Neuronal stem cell (in vitro differentiated cells): Measurements from ENCODE around the gene CYB5A.

Experiments used
- DNase-seq: peaks from one replicate; pipeline ENCODE4 v3.0.0-alpha.2; 2013; ENCODE audit warnings: low spot score
- H2AFZ ChIP-seq: one replicate; pipeline ENCODE4 v1.6.1; 2013; ENCODE audit warnings: mild to moderate bottlenecking, low read length, inconsistent platforms
- H2AK5ac ChIP-seq: 2 replicates; pipeline ENCODE4 v1.6.1; 2013; ENCODE audit warnings: low read depth, mild to moderate bottlenecking, inconsistent platforms, low read length, moderate library complexity, mixed read lengths
- H2BK120ac ChIP-seq: 2 replicates; pipeline ENCODE4 v1.6.1; 2013; ENCODE audit warnings: low read depth, mild to moderate bottlenecking, inconsistent platforms, low read length, moderate library complexity, mixed read lengths
- H2BK12ac ChIP-seq: one replicate; pipeline ENCODE4 v1.6.1; 2013; ENCODE audit warnings: low read length, inconsistent platforms
- H2BK15ac ChIP-seq: 2 replicates; pipeline ENCODE4 v1.6.1; 2013; ENCODE audit warnings: mild to moderate bottlenecking, low read length, inconsistent platforms, mixed read lengths
- H2BK5ac ChIP-seq: one replicate; pipeline ENCODE4 v1.6.1; 2013; ENCODE audit warnings: inconsistent platforms, mild to moderate bottlenecking, low read length, moderate library complexity
- H3K14ac ChIP-seq: one replicate; pipeline ENCODE4 v1.6.1; 2013; ENCODE audit warnings: low read length, inconsistent platforms
- H3K18ac ChIP-seq: 2 replicates; pipeline ENCODE4 v1.6.1; 2013; ENCODE audit warnings: low read length, inconsistent platforms
- H3K23ac ChIP-seq: 2 replicates; pipeline ENCODE4 v1.6.1; 2013; ENCODE audit warnings: low read depth, mild to moderate bottlenecking, mixed read lengths, low read length, inconsistent platforms; ENCODE audit not compliant: poor library complexity
- H3K27ac ChIP-seq: replicated peaks from 3 replicates; pipeline ENCODE4 v1.5.1; 2013; ENCODE audit warnings: low read length, inconsistent platforms
- H3K27me3 ChIP-seq, 3 experiments: 2 replicates each; pipeline ENCODE4 v1.6.1; 2013; ENCODE audit warnings: low read length in 3 of 3, mild to moderate bottlenecking in 2 of 3, inconsistent platforms in 1 of 3, low read depth in 1 of 3, mixed read lengths in 1 of 3, moderate library complexity in 1 of 3; ENCODE audit not compliant: control insufficient read depth in 3 of 3, insufficient read depth in 3 of 3
- H3K36me3 ChIP-seq, 2 donors: replicated peaks in 1 of 2; 2 replicates each; pipeline ENCODE4 v1.6.1; 2013; ENCODE audit warnings: low read length in 2 of 2; ENCODE audit not compliant: control insufficient read depth in 2 of 2, insufficient read depth in 2 of 2
- H3K4ac ChIP-seq: 2 replicates; pipeline ENCODE4 v1.6.1; 2013; ENCODE audit warnings: inconsistent platforms, mild to moderate bottlenecking, low read length, moderate library complexity
- H3K4me1 ChIP-seq, 2 donors: 1 replicate in 1 of 2; 2 replicates in 1 of 2; pipeline ENCODE4 v1.6.1; 2013; ENCODE audit warnings: low read length in 2 of 2, low read depth in 1 of 2; ENCODE audit not compliant: control insufficient read depth in 2 of 2, insufficient read depth in 1 of 2
- H3K4me2 ChIP-seq: one replicate; pipeline ENCODE4 v1.6.1; 2013; ENCODE audit warnings: mild to moderate bottlenecking, low read length, inconsistent platforms; ENCODE audit not compliant: insufficient read depth, poor library complexity, severe bottlenecking
- H3K4me3 ChIP-seq, 2 donors: 2 replicates each; pipeline ENCODE4 v1.5.1; 2013; ENCODE audit warnings: low read length in 2 of 2, mild to moderate bottlenecking in 2 of 2, inconsistent platforms in 1 of 2, moderate library complexity in 1 of 2
- H3K79me1 ChIP-seq: one replicate; pipeline ENCODE4 v1.6.1; 2013; ENCODE audit warnings: low read depth, mild to moderate bottlenecking, inconsistent platforms, low read length, moderate library complexity
- H3K9ac ChIP-seq: one replicate; pipeline ENCODE4 v1.6.1; 2013; ENCODE audit warnings: mild to moderate bottlenecking, low read depth, low read length, inconsistent platforms; ENCODE audit not compliant: poor library complexity
- H3K9me3 ChIP-seq, 2 donors: replicated peaks in 1 of 2; 2 replicates each; pipeline versions ENCODE3 to v1.6.1; 2013; ENCODE audit warnings: low read length in 2 of 2, mild to moderate bottlenecking in 2 of 2, inconsistent platforms in 1 of 2, low read depth in 1 of 2, mixed read lengths in 1 of 2, moderate library complexity in 1 of 2; ENCODE audit not compliant: control insufficient read depth in 2 of 2, insufficient read depth in 1 of 2
- H4K8ac ChIP-seq: one replicate; pipeline ENCODE4 v1.6.1; 2013; ENCODE audit warnings: low read depth, mild to moderate bottlenecking, inconsistent platforms, low read length, moderate library complexity
- H4K91ac ChIP-seq: one replicate; pipeline ENCODE4 v1.6.1; 2013; ENCODE audit warnings: low read length, low read depth, mild to moderate bottlenecking, inconsistent platforms; ENCODE audit not compliant: poor library complexity
- WGBS, 2 donors: extraction: QIAGEN DNeasy Blood & Tissue Kit; methylation state at CpG; one replicate each; pipeline ENCODE4 v1.1.7; 2013; ENCODE audit warnings: missing lambda C conversion rate in 2 of 2, mixed read lengths in 1 of 2; ENCODE audit not compliant: insufficient read length in 2 of 2, insufficient replicate concordance in 1 of 2; ENCODE audit errors: extremely low coverage in 2 of 2; 5-methylcytosine and 5-hydroxymethylcytosine counted together

The CYB5A gene

DNA sequence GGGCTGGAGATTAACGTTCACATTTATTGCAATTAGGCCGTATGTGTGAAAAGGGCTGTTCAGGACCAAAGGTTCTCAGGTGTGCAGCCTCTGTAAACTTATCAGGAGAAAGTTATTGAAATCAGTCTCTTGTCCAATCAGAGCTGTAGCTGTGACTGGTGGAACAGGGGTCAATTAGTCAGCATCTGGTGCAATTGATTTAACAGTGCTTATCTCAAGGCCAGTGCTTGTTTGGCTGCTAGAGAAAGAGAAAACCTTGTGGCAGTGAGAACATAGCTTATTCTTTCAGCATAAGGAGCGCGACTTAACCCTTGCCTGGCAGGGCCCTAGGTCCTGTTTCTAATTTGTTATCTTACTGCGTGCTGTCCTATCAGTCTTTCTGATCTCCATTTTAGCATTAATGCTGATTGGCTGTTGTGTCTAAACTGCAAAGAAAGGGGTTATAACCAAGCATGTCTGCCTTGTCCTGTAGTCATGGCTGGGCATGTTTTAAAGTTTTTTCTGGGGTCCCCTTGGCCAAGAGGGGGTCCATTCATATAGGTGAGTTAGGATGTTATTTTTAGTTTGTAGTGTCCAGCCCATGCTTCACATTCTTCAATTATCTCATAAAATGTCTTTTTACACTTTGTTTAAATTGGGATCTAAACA is 66.4 kb downstream of the CYB5A start:
- Histone ChIP-seq H2AK5ac (no peak overlapping the region), H3K4me1 (no peaks in the 10 kb centered on the region), H3K36me3 (no peaks in the 10 kb centered on the region), H2BK5ac (no peak overlapping the region), H2BK120ac (no peak overlapping the region), H2BK12ac (no peak overlapping the region), H3K9ac (no peak overlapping the region), H3K23ac (no peak overlapping the region), H3K27ac (no peak overlapping the region), H3K9me3 (no peaks in the 10 kb centered on the region), H2BK15ac (no peak overlapping the region), H4K91ac (no peak overlapping the region), H3K14ac (no peak overlapping the region), H3K18ac (no peak overlapping the region), H3K79me1 (no peaks in the 10 kb centered on the region), H3K27me3 (no peaks in the 10 kb centered on the region), H3K4ac (no peak overlapping the region), H2AFZ (no peak overlapping the region), H3K4me2 (no peak overlapping the region), H3K4me3 (no peak overlapping the region), H4K8ac (no peak overlapping the region)
- DNase-seq, result no peak
- no CpG with 5 or more reads among the region's 5 CpGs for WGBS, 2 donors

DNA sequence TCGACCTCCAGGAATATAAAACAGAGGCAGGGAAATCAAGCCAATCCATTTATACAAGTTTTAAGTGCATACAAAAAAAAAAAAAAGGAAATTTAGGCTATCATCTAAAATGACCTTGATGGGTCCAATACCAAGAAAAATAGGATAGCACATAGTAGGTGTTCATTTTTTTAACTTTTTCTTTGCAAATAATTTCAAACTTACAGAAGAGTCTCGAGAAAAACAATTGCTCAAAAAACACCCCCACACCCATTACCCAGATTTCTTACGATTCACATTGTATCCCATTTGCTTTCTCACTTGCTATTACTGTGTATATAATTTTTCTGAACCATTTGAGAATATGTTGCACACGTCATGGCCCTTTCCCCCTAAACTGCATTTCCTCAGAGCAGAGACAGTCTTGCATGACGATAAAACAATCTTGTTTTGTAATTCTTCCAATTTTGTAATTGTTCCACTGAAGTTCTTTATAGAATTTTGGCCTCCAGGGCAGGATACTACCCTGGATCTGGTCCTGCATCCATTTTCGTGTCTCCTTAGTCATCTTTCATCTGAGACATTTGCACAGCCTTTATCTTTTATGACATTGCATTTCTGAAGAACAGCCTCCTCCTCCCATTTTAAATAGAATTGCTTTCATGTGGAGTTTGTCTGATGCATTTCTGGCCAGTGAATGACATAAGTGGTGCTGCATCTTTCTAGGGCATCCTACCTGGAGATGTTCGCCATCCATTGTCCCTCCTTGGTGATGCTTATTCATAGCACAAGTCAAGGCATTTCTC is 68.9 kb downstream of the CYB5A start:
- DNase-seq, result no peak

GRCh38 chr18:74221081-74221480 is 70.7 kb downstream of the CYB5A start:
- no CpG with 5 or more reads among the region's 9 CpGs for WGBS, 2 donors
- H2BK12ac ChIP-seq, result no peak overlapping the region
- no peaks in the 10 kb centered on the region for H3K4me1 ChIP-seq
- H2BK120ac ChIP-seq, result no peak overlapping the region
- no peak overlapping the region for H2BK15ac ChIP-seq
- H3K9me3 ChIP-seq, result no peaks in the 10 kb centered on the region
- H3K14ac ChIP-seq, result no peak overlapping the region
- H2BK5ac ChIP-seq, result no peak overlapping the region
- H4K91ac ChIP-seq, result no peak overlapping the region
- H4K8ac ChIP-seq, result no peak overlapping the region
- H3K23ac ChIP-seq, result no peak overlapping the region
- no peak overlapping the region for H3K4me3 ChIP-seq
- H2AK5ac ChIP-seq, result no peak overlapping the region
- H3K4me2 ChIP-seq, result no peak overlapping the region
- no peak overlapping the region for H3K9ac ChIP-seq
- no peaks in the 10 kb centered on the region for H3K27me3 ChIP-seq
- no peak for DNase-seq
- H3K79me1 ChIP-seq, result no peaks in the 10 kb centered on the region
- H3K4ac ChIP-seq, result no peak overlapping the region
- H2AFZ ChIP-seq, result no peak overlapping the region
- no peaks in the 10 kb centered on the region for H3K36me3 ChIP-seq
- no peak overlapping the region for H3K27ac ChIP-seq
- no peak overlapping the region for H3K18ac ChIP-seq

More for the DNA sequence above, 68.9 kb downstream of the CYB5A start:
- Histone ChIP-seq H4K91ac (no peak overlapping the region), H3K4me3 (no peak overlapping the region), H3K4me2 (no peak overlapping the region), H2AFZ (no peak overlapping the region), H3K79me1 (no peaks in the 10 kb centered on the region), H3K36me3 (no peaks in the 10 kb centered on the region), H2BK5ac (no peak overlapping the region), H3K18ac (no peak overlapping the region), H4K8ac (no peak overlapping the region), H2BK120ac (no peak overlapping the region), H3K4me1 (no peaks in the 10 kb centered on the region), H3K27ac (no peak overlapping the region), H3K4ac (no peak overlapping the region), H2BK15ac (no peak overlapping the region), H3K9ac (no peak overlapping the region), H3K14ac (no peak overlapping the region), H2BK12ac (no peak overlapping the region), H3K9me3 (no peaks in the 10 kb centered on the region), H3K23ac (no peak overlapping the region), H2AK5ac (no peak overlapping the region), H3K27me3 (no peaks in the 10 kb centered on the region)
- no CpG with 5 or more reads among the region's 7 CpGs for WGBS, 2 donors

GRCh38 chr18:74219056-74219455 is 72.7 kb downstream of the CYB5A start:
- Histone ChIP-seq H2AK5ac (no peak overlapping the region), H3K4me1 (no peaks in the 10 kb centered on the region), H3K23ac (no peak overlapping the region), H3K4ac (no peak overlapping the region), H4K91ac (no peak overlapping the region), H2BK12ac (no peak overlapping the region), H3K14ac (no peak overlapping the region), H3K36me3 (no peaks in the 10 kb centered on the region), H3K27ac (no peak overlapping the region), H2AFZ (no peak overlapping the region), H3K27me3 (no peaks in the 10 kb centered on the region), H3K9ac (no peak overlapping the region), H2BK15ac (no peak overlapping the region), H3K79me1 (no peaks in the 10 kb centered on the region), H2BK120ac (no peak overlapping the region), H4K8ac (no peak overlapping the region), H3K4me3 (no peak overlapping the region), H3K9me3 (no peaks in the 10 kb centered on the region), H3K4me2 (no peak overlapping the region), H2BK5ac (no peak overlapping the region), H3K18ac (no peak overlapping the region)
- WGBS, 2 donors, result no CpG with 5 or more reads among the region's 10 CpGs
- no peak for DNase-seq
